SU-DHL-6 (cell line): Measurements from ENCODE around the gene PTPRS.

Experiments
- H2AFZ ChIP-seq: fragments of 200-600 bp; sonication (generic); 2 replicates; pipeline ENCODE4 v1.6.1; 2014; ENCODE audit warnings: low read depth, mild to moderate bottlenecking, moderate library complexity, mixed read lengths, antibody characterized with exemption, low read length; ENCODE audit not compliant: severe bottlenecking
- H3F3A ChIP-seq: fragments of 200-600 bp; shearing (Covaris generic); 2 replicates; pipeline ENCODE4 v1.6.0; 2016; ENCODE audit warnings: antibody characterized with exemption, mild to moderate bottlenecking; ENCODE audit not compliant: insufficient read depth
- H3K27ac ChIP-seq: fragments of 200-600 bp; sonication (generic); 2 replicates; pipeline ENCODE4 v1.5.1; 2016; ENCODE audit warnings: low read depth, mild to moderate bottlenecking, low read length, moderate library complexity, mixed read lengths
- H3K27me3 ChIP-seq: fragments of 200-600 bp; sonication (generic), shearing (Covaris generic); 2 replicates; pipeline ENCODE4 v1.6.0; 2014; ENCODE audit warnings: mild to moderate bottlenecking, low read length
- H3K36me3 ChIP-seq: fragments of 200-600 bp; sonication (generic); 2 replicates; pipeline ENCODE4 v1.6.1; 2014; ENCODE audit warnings: mild to moderate bottlenecking, low read length, mixed read lengths
- H3K4me2 ChIP-seq: fragments of 300-600, 200-600 bp; shearing (Covaris generic), sonication (generic); 2 replicates; pipeline ENCODE4 v1.6.0; 2014; ENCODE audit warnings: low read length, low read depth, mild to moderate bottlenecking; ENCODE audit not compliant: poor library complexity, severe bottlenecking
- H3K4me3 ChIP-seq: fragments of 200-600 bp; sonication (generic); 2 replicates; pipeline ENCODE4 v1.5.1; 2014; ENCODE audit warnings: antibody characterized with exemption, low read length, mild to moderate bottlenecking, mixed read lengths; ENCODE audit not compliant: insufficient read depth, poor library complexity, severe bottlenecking
- H3K79me2 ChIP-seq: fragments of 200-600 bp; sonication (generic); 2 replicates; pipeline ENCODE4 v1.6.1; 2014; ENCODE audit warnings: mild to moderate bottlenecking, low read length, moderate library complexity; ENCODE audit not compliant: insufficient read depth
- H3K9ac ChIP-seq: fragments of 200-600 bp; sonication (generic); 2 replicates; pipeline ENCODE4 v1.7.0; 2014; ENCODE audit warnings: mild to moderate bottlenecking, low read length
- H3K9me2 ChIP-seq: fragments of 200-600 bp; sonication (generic); replicated peaks from 2 replicates; pipeline ENCODE4 v1.6.1; 2014; ENCODE audit warnings: low read length; ENCODE audit not compliant: insufficient read depth
- H3K9me3 ChIP-seq: fragments of 200-600 bp; sonication (generic); 2 replicates; pipeline ENCODE4 v1.6.1; 2014; ENCODE audit warnings: low read length, mixed read lengths; ENCODE audit not compliant: insufficient read depth
- H4K20me1 ChIP-seq: fragments of 200-600 bp; sonication (generic); 2 replicates; pipeline ENCODE4 v1.6.1; 2014; ENCODE audit warnings: low read depth, mild to moderate bottlenecking, antibody characterized with exemption, low read length, moderate library complexity, mixed read lengths
- CTCF ChIP-seq: fragments of 200-600 bp; sonication (generic); IDR thresholded peaks from one replicate; pipeline ENCODE4 v1.5.1; 2017; ENCODE audit warnings: antibody characterized with exemption, mild to moderate bottlenecking, low read length, moderate library complexity; ENCODE audit not compliant: insufficient read depth, poor library complexity, severe bottlenecking
- EZH2phosphoT487 ChIP-seq: fragments of 200-600 bp; sonication (generic), shearing (Covaris generic); conservative IDR thresholded peaks from 2 replicates; pipeline ENCODE4 v1.6.1; 2018; ENCODE audit warnings: mild to moderate bottlenecking, antibody characterized with exemption, low read length, moderate library complexity, mixed read lengths

PTPRS gene

GRCh38 chr19:5342573-5343201, 2.1 kb upstream of the PTPRS start:
- no peaks in the 10 kb centered on the region for H3K27me3 ChIP-seq
- no peak overlapping the region for H3K4me2 ChIP-seq
- H3K27ac ChIP-seq = no peak overlapping the region
- H3K9me3 ChIP-seq = no peaks in the 10 kb centered on the region
- no peaks in the 10 kb centered on the region for H4K20me1 ChIP-seq
- no peaks in the 10 kb centered on the region for H3K9me2 ChIP-seq
- no peaks in the 10 kb centered on the region for H3F3A ChIP-seq
- H3K36me3 ChIP-seq = no peaks in the 10 kb centered on the region
- no peak overlapping the region for H2AFZ ChIP-seq
- TF ChIP-seq EZH2phosphoT487 (no peak), CTCF (no peak)
- no peaks in the 10 kb centered on the region for H3K79me2 ChIP-seq
- no peak overlapping the region for H3K9ac ChIP-seq
- no peak overlapping the region for H3K4me3 ChIP-seq

- no peaks in the 10 kb centered on the region for H3K9me2 ChIP-seq
- H3F3A ChIP-seq = no peaks in the 10 kb centered on the region
- no peak overlapping the region for H3K4me2 ChIP-seq
- H4K20me1 ChIP-seq = no peaks in the 10 kb centered on the region
- no peak overlapping the region for H3K27ac ChIP-seq
- no peak overlapping the region for H3K9ac ChIP-seq
- H3K79me2 ChIP-seq = no peaks in the 10 kb centered on the region
- no peaks in the 10 kb centered on the region for H3K27me3 ChIP-seq
- TF ChIP-seq EZH2phosphoT487 (no peak), CTCF (no peak)
- H2AFZ ChIP-seq = no peak overlapping the region
- no peaks in the 10 kb centered on the region for H3K9me3 ChIP-seq
- no peaks in the 10 kb centered on the region for H3K36me3 ChIP-seq
- H3K4me3 ChIP-seq = no peak overlapping the region
Measured at GRCh38 chr19:5341981-5342380, 1.4 kb upstream of the PTPRS start.

GRCh38 chr19:5341448-5341820, 822 bp upstream of the PTPRS start:
- Histone ChIP-seq H3F3A (no peaks in the 10 kb centered on the region), H2AFZ (no peak overlapping the region), H3K27ac (no peak overlapping the region), H3K4me2 (no peak overlapping the region), H3K9ac (no peak overlapping the region), H3K27me3 (no peaks in the 10 kb centered on the region), H3K9me3 (no peaks in the 10 kb centered on the region), H3K4me3 (no peak overlapping the region), H3K9me2 (no peaks in the 10 kb centered on the region), H3K79me2 (no peaks in the 10 kb centered on the region), H3K36me3 (no peaks in the 10 kb centered on the region), H4K20me1 (no peaks in the 10 kb centered on the region)
- TF ChIP-seq CTCF (no peak), EZH2phosphoT487 (no peak)
